Fibroblast of lung (primary cell): ENCODE measurements around the gene TRMT2A.

Experiments used
- EZH2 ChIP-seq: IDR thresholded peaks from 2 replicates; pipeline ENCODE4 v1.5.1; 2012; ENCODE audit warnings: low read length, control low read depth, mild to moderate bottlenecking; ENCODE audit errors: missing control alignments
- TF ChIP-seq, protein P1 (sequence below), 2 donors: IDR thresholded peaks in 1 of 2; conservative IDR thresholded peaks in 1 of 2; 1 replicate in 1 of 2; 2 replicates in 1 of 2; pipeline ENCODE4 v1.5.1; 2011 to 2012; ENCODE audit warnings: low read length in 2 of 2, control low read depth in 1 of 2, inconsistent platforms in 1 of 2, low read depth in 1 of 2, mild to moderate bottlenecking in 1 of 2

- TF ChIP-seq, protein P1, sequence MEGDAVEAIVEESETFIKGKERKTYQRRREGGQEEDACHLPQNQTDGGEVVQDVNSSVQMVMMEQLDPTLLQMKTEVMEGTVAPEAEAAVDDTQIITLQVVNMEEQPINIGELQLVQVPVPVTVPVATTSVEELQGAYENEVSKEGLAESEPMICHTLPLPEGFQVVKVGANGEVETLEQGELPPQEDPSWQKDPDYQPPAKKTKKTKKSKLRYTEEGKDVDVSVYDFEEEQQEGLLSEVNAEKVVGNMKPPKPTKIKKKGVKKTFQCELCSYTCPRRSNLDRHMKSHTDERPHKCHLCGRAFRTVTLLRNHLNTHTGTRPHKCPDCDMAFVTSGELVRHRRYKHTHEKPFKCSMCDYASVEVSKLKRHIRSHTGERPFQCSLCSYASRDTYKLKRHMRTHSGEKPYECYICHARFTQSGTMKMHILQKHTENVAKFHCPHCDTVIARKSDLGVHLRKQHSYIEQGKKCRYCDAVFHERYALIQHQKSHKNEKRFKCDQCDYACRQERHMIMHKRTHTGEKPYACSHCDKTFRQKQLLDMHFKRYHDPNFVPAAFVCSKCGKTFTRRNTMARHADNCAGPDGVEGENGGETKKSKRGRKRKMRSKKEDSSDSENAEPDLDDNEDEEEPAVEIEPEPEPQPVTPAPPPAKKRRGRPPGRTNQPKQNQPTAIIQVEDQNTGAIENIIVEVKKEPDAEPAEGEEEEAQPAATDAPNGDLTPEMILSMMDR (conservative IDR thresholded peaks at IDR 0.05 in 1 of 2, IDR thresholded peaks at IDR 0.05 in 1 of 2; ENCODE audit: low read depth in 1 of 2, low read length in 2 of 2): no peak
- no peak for TF ChIP-seq EZH2
Measured at GRCh38 chr22:20066617-20067383, 50.2 kb downstream of the TRMT2A start.
